A549 (cell line): ENCODE measurements around the gene FBXL13.
"Not testable (repeated sequence)": the region's sequence is repeated elsewhere in the genome, so short reads cannot be mapped to it uniquely, and the experiment has no call there.

Experiments used
- CBX8 ChIP-seq: fragments of 200-600 bp; sonication (generic); IDR thresholded peaks from 2 replicates; pipeline ENCODE4 v1.6.1; 2016
- CHD4 ChIP-seq: fragments of 200-600 bp; sonication (generic); IDR thresholded peaks from 2 replicates; pipeline ENCODE4 v1.6.1; 2016; ENCODE audit warnings: antibody characterized with exemption, mild to moderate bottlenecking, borderline replicate concordance
- EP300 ChIP-seq, 2 experiments: fragments of >200 bp; sonication (Bioruptor Twin); formaldehyde crosslinking; IDR thresholded peaks; 2 replicates in 1 of 2; 3 replicates in 1 of 2; pipeline ENCODE4 v1.6.1; 2016 to 2017
- JUN ChIP-seq, 2 experiments: fragments of >200 bp; sonication (Bioruptor Twin); formaldehyde crosslinking; IDR thresholded peaks; 2 replicates in 1 of 2; 3 replicates in 1 of 2; pipeline ENCODE4 v1.6.1; 2016 to 2017
- PHF8 ChIP-seq: fragments of 200-600 bp; sonication (generic); IDR thresholded peaks from 2 replicates; pipeline ENCODE4 v1.6.1; 2016; ENCODE audit warnings: low read depth, mild to moderate bottlenecking, antibody characterized with exemption, moderate library complexity, borderline replicate concordance
- POLR2A ChIP-seq: IDR thresholded peaks from 2 replicates; pipeline ENCODE4 v1.6.1; 2012; ENCODE audit warnings: mild to moderate bottlenecking, low read length
- RAD21 ChIP-seq, 2 experiments: fragments of >200 bp in 1 of 2; sonication (Bioruptor Twin) in 1 of 2; formaldehyde crosslinking in 1 of 2; IDR thresholded peaks in 1 of 2; conservative IDR thresholded peaks in 1 of 2; 2 replicates in 1 of 2; 3 replicates in 1 of 2; pipeline ENCODE4 v1.6.1; 2012 to 2018; ENCODE audit warnings: inconsistent platforms in 1 of 2
- RCOR1 ChIP-seq: fragments of 150-350 bp; IDR thresholded peaks from 2 replicates; pipeline ENCODE4 v1.6.1; 2014; ENCODE audit warnings: antibody characterized with exemption, low read length, low read depth
- ZSCAN20 ChIP-seq: fragments of 250-450 bp; sonication (Bioruptor Pico); IDR thresholded peaks from 2 replicates; pipeline ENCODE4 v1.8.0; 2022; ENCODE audit warnings: mild to moderate bottlenecking, moderate library complexity
- TF ChIP-seq, protein P1 (sequence below): fragments of >200 bp; sonication (Bioruptor Twin); formaldehyde crosslinking; IDR thresholded peaks from 3 replicates; pipeline ENCODE4 v1.5.1; 2016

DNA sequence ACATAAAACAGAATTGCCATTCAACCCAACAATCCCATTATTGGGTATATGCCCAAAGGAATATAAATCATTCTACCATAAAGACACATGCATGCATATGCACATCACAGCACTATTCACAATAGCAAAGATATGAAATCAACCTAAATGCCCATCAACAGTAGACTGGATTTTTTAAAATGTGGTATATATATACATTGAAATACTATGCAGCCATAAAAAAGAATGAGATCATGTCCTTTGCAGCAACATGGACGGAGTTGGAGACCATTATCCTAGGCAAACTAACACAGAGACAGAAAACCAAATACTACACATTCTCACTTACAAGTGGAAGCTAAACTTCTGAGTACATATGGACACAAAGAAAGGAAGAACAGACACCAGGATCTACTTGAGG, 51.0 kb downstream of the FBXL13 start:
- TF ChIP-seq, protein P1, sequence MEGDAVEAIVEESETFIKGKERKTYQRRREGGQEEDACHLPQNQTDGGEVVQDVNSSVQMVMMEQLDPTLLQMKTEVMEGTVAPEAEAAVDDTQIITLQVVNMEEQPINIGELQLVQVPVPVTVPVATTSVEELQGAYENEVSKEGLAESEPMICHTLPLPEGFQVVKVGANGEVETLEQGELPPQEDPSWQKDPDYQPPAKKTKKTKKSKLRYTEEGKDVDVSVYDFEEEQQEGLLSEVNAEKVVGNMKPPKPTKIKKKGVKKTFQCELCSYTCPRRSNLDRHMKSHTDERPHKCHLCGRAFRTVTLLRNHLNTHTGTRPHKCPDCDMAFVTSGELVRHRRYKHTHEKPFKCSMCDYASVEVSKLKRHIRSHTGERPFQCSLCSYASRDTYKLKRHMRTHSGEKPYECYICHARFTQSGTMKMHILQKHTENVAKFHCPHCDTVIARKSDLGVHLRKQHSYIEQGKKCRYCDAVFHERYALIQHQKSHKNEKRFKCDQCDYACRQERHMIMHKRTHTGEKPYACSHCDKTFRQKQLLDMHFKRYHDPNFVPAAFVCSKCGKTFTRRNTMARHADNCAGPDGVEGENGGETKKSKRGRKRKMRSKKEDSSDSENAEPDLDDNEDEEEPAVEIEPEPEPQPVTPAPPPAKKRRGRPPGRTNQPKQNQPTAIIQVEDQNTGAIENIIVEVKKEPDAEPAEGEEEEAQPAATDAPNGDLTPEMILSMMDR = not testable (repeated sequence)
- TF ChIP-seq CBX8; ZSCAN20 (CRISPR knock-in tag); RAD21 (conservative IDR thresholded peaks at IDR 0.05 in 1 of 2, IDR thresholded peaks at IDR 0.05 in 1 of 2); POLR2A; JUN (IDR thresholded peaks at IDR 0.05); RCOR1; CHD4; EP300 (IDR thresholded peaks at IDR 0.05); PHF8: not testable (repeated sequence)
